HUES48 (cell line): ENCODE results near the gene PIM1.

Experiments
- H3K27ac ChIP-seq: one replicate; pipeline ENCODE4 v1.7.0; 2013; ENCODE audit warnings: low read depth, low read length, inconsistent platforms
- H3K27me3 ChIP-seq: 2 replicates; pipeline ENCODE4 v1.6.1; 2013; ENCODE audit warnings: mild to moderate bottlenecking, low read length; ENCODE audit not compliant: control insufficient read depth, insufficient read depth
- H3K36me3 ChIP-seq: 2 replicates; pipeline ENCODE4 v1.6.1; 2013; ENCODE audit warnings: low read length; ENCODE audit not compliant: control insufficient read depth, insufficient read depth
- H3K4me1 ChIP-seq: 2 replicates; pipeline ENCODE4 v1.6.1; 2013; ENCODE audit warnings: mild to moderate bottlenecking, low read length; ENCODE audit not compliant: control insufficient read depth, insufficient read depth
- H3K4me3 ChIP-seq: 2 replicates; pipeline ENCODE4 v1.5.1; 2013; ENCODE audit warnings: mild to moderate bottlenecking, low read depth, low read length
- H3K9ac ChIP-seq: 2 replicates; pipeline ENCODE4 v1.6.1; 2013; ENCODE audit warnings: mild to moderate bottlenecking, low read depth, low read length, moderate library complexity
- H3K9me3 ChIP-seq: 2 replicates; pipeline ENCODE4 v1.6.1; 2013; ENCODE audit warnings: low read length; ENCODE audit not compliant: control insufficient read depth, insufficient read depth

Gene PIM1

GRCh38 chr6:37129566-37129965 lies 40.4 kb upstream of the PIM1 start:
- Histone ChIP-seq H3K4me3 (no peak overlapping the region), H3K9me3 (no peaks in the 10 kb centered on the region), H3K9ac (no peak overlapping the region), H3K4me1 (peaks cover 50% of the 10 kb centered on the region), H3K27ac (no peak overlapping the region), H3K36me3 (peaks cover 15% of the 10 kb centered on the region), H3K27me3 (no peaks in the 10 kb centered on the region)

- H3K27ac ChIP-seq = no peak overlapping the region
These were observed 39.2 kb upstream of the PIM1 start for GRCh38 chr6:37130704-37131103.

GRCh38 chr6:37131104-37131959 lies 38.6 kb upstream of the PIM1 start:
- Histone ChIP-seq H3K9ac (no peak overlapping the region), H3K4me3 (no peak overlapping the region), H3K27me3 (no peaks in the 10 kb centered on the region), H3K27ac (peak overlapping the region; percentile 59), H3K9me3 (no peaks in the 10 kb centered on the region), H3K36me3 (peaks cover 21% of the 10 kb centered on the region), H3K4me1 (peaks cover 51% of the 10 kb centered on the region)

More at GRCh38 chr6:37130704-37131103, 39.2 kb upstream of the PIM1 start:
- H3K4me1 ChIP-seq = peaks cover 50% of the 10 kb centered on the region
- no peak overlapping the region for H3K9ac ChIP-seq
- H3K27me3 ChIP-seq = no peaks in the 10 kb centered on the region
- peaks cover 21% of the 10 kb centered on the region for H3K36me3 ChIP-seq
- no peak overlapping the region for H3K4me3 ChIP-seq
- H3K9me3 ChIP-seq = no peaks in the 10 kb centered on the region

- peak overlapping the region; percentile 59 for H3K27ac ChIP-seq
- no peak overlapping the region for H3K9ac ChIP-seq
- peaks cover 49% of the 10 kb centered on the region for H3K4me1 ChIP-seq
- no peaks in the 10 kb centered on the region for H3K9me3 ChIP-seq
- H3K27me3 ChIP-seq = no peaks in the 10 kb centered on the region
- H3K4me3 ChIP-seq = no peak overlapping the region
- H3K36me3 ChIP-seq = peaks cover 21% of the 10 kb centered on the region
These were observed 38.0 kb upstream of the PIM1 start for GRCh38 chr6:37131960-37132253.

GRCh38 chr6:37134036-37134395 lies 35.9 kb upstream of the PIM1 start:
- peaks cover 39% of the 10 kb centered on the region for H3K4me1 ChIP-seq
- peak overlapping the region; percentile 53 for H3K27ac ChIP-seq
- no peak overlapping the region for H3K9ac ChIP-seq

GRCh38 chr6:37134396-37135191 lies 35.4 kb upstream of the PIM1 start:
- Histone ChIP-seq H3K27ac (peak overlapping the region; percentile 53), H3K9ac (peak overlapping the region; percentile 18; the same call in 1 of the 2 replicates)

More at GRCh38 chr6:37134036-37134395, 35.9 kb upstream of the PIM1 start:
- H3K36me3 ChIP-seq = peaks cover 21% of the 10 kb centered on the region
- H3K27me3 ChIP-seq = no peaks in the 10 kb centered on the region
- no peak overlapping the region for H3K4me3 ChIP-seq
- no peaks in the 10 kb centered on the region for H3K9me3 ChIP-seq

GRCh38 chr6:37135835-37136694 lies 33.9 kb upstream of the PIM1 start:
- Histone ChIP-seq H3K9ac (peak overlapping the region; percentile 98), H3K36me3 (peaks cover 12% of the 10 kb centered on the region; the same call in 1 of the 2 replicates), H3K4me1 (peaks cover 55% of the 10 kb centered on the region)

More at GRCh38 chr6:37134396-37135191, 35.4 kb upstream of the PIM1 start:
- H3K36me3 ChIP-seq = peaks cover 21% of the 10 kb centered on the region
- H3K27me3 ChIP-seq = no peaks in the 10 kb centered on the region
- no peaks in the 10 kb centered on the region for H3K9me3 ChIP-seq
- peaks cover 45% of the 10 kb centered on the region for H3K4me1 ChIP-seq
- peak overlapping the region; percentile 88 for H3K4me3 ChIP-seq

GRCh38 chr6:37136821-37137200 lies 33.1 kb upstream of the PIM1 start:
- Histone ChIP-seq H3K9ac (peak overlapping the region; percentile 98), H3K36me3 (peaks cover 9% of the 10 kb centered on the region; the same call in 1 of the 2 replicates), H3K4me3 (peak overlapping the region; percentile 88), H3K27me3 (no peaks in the 10 kb centered on the region), H3K4me1 (peaks cover 54% of the 10 kb centered on the region), H3K9me3 (no peaks in the 10 kb centered on the region), H3K27ac (peak overlapping the region; percentile 100)

More at GRCh38 chr6:37135835-37136694, 33.9 kb upstream of the PIM1 start:
- Histone ChIP-seq H3K27me3 (no peaks in the 10 kb centered on the region), H3K4me3 (peak overlapping the region; percentile 88), H3K27ac (peak overlapping the region; percentile 100), H3K9me3 (no peaks in the 10 kb centered on the region)

- H3K9ac ChIP-seq = peak overlapping the region; percentile 98
- H3K9me3 ChIP-seq = no peaks in the 10 kb centered on the region
- peak overlapping the region; percentile 88 for H3K4me3 ChIP-seq
- H3K27me3 ChIP-seq = no peaks in the 10 kb centered on the region
- H3K4me1 ChIP-seq = peaks cover 57% of the 10 kb centered on the region
- peak overlapping the region; percentile 100 for H3K27ac ChIP-seq
- 0 out of 2 replicates have a peak, but pooled peaks cover 7% of the 10 kb centered on the region for H3K36me3 ChIP-seq
These were observed 32.5 kb upstream of the PIM1 start for GRCh38 chr6:37137201-37138090.

- Histone ChIP-seq H3K36me3 (0 out of 2 replicates have a peak, but pooled peaks cover 7% of the 10 kb centered on the region), H3K4me3 (no peak overlapping the region), H3K27me3 (no peaks in the 10 kb centered on the region), H3K9ac (no peak overlapping the region), H3K9me3 (no peaks in the 10 kb centered on the region), H3K27ac (peak overlapping the region; percentile 100), H3K4me1 (peaks cover 68% of the 10 kb centered on the region)
These were observed 31.1 kb upstream of the PIM1 start for GRCh38 chr6:37138856-37139229.
